Endothelial cell of umbilical vein (primary cell): Measurements from ENCODE around the gene NECAB2. TPM values are rescaled to one million over a fixed set of nuclear protein-coding genes. Genes with fewer than 3 reads are reported as not detected.

Experiments
- BruUV-seq: library from RNA; stranded (reverse); fragments of 400-500 nt; replicated peaks from 2 replicates; lab custom pipeline; 2021; lab: Mats Ljungman, UMichigan
- CTCF ChIA-PET: fragments of 300-600, 350-600 bp; sonication (Branson Sonifier 250); formaldehyde crosslinking; loops from one replicate; lab custom pipeline; 2021; ENCODE audit warnings: antibody characterized with exemption, inconsistent platforms; lab: Charles Lee
- POLR2A ChIA-PET: fragments of 300-600, 350-600 bp; sonication (Branson Sonifier 250); formaldehyde crosslinking; loops from one replicate; lab custom pipeline; 2021; ENCODE audit warnings: antibody characterized with exemption, inconsistent platforms; lab: Charles Lee
- DNase-seq: peaks from one replicate; pipeline ENCODE4 v3.0.0-alpha.2; 2011; ENCODE audit warnings: low read depth, low spot score
- FAIRE-seq: peaks from 2 replicates; lab custom pipeline; 2011; peaks lifted over from hg19 to GRCh38; lab: Jason Lieb, UNC
- H2AFZ ChIP-seq: 2 replicates; pipeline ENCODE4 v1.6.0; 2012; ENCODE audit warnings: low read depth, low read length, control low read depth, inconsistent platforms
- H3K27ac ChIP-seq: 2 replicates; pipeline ENCODE4 v1.5.1; 2011; ENCODE audit warnings: low read depth, mild to moderate bottlenecking, control low read depth, low read length, moderate library complexity; ENCODE audit not compliant: insufficient read depth
- H3K27me3 ChIP-seq, 2 experiments: 2 replicates each; pipeline versions ENCODE4 v1.6.0 to v1.6.1; 2011; ENCODE audit warnings: low read length in 2 of 2, mixed read lengths in 1 of 2; ENCODE audit not compliant: control insufficient read depth in 2 of 2, insufficient read depth in 2 of 2
- H3K36me3 ChIP-seq, 2 experiments: 2 replicates in 1 of 2; 3 replicates in 1 of 2; pipeline ENCODE4 v1.5.1; 2011; ENCODE audit warnings: low read length in 2 of 2, mild to moderate bottlenecking in 1 of 2, moderate library complexity in 1 of 2; ENCODE audit not compliant: control insufficient read depth in 2 of 2, insufficient read depth in 2 of 2; ENCODE audit errors: extremely low read depth in 1 of 2
- H3K4me1 ChIP-seq: 3 replicates; pipeline ENCODE4 v1.5.1; 2011; ENCODE audit warnings: mild to moderate bottlenecking, low read length; ENCODE audit not compliant: control insufficient read depth, insufficient read depth; ENCODE audit errors: extremely low read depth
- H3K4me2 ChIP-seq: 2 replicates; pipeline ENCODE4 v1.6.1; 2011; ENCODE audit warnings: low read length, control low read depth, mixed read lengths; ENCODE audit not compliant: insufficient read depth
- H3K4me3 ChIP-seq, 3 experiments: fragments of 200-600 bp in 1 of 3; sonication (generic), shearing (Covaris generic) in 1 of 3; replicated peaks in 1 of 3; 2 replicates each; pipeline ENCODE4 v1.5.1; 2011 to 2016; ENCODE audit warnings: control low read depth in 3 of 3, low read length in 3 of 3, mild to moderate bottlenecking in 2 of 3, inconsistent platforms in 1 of 3, low read depth in 1 of 3, moderate library complexity in 1 of 3; ENCODE audit not compliant: insufficient read depth in 1 of 3
- H3K79me2 ChIP-seq: 2 replicates; pipeline ENCODE4 v1.6.0; 2012; ENCODE audit warnings: low read length, inconsistent platforms; ENCODE audit not compliant: control insufficient read depth, insufficient read depth
- H3K9ac ChIP-seq: replicated peaks from 2 replicates; pipeline ENCODE3; 2011; ENCODE audit warnings: low read length, control low read depth; ENCODE audit not compliant: insufficient read depth; ENCODE audit errors: extremely low read depth
- H3K9me1 ChIP-seq: replicated peaks from 3 replicates; pipeline ENCODE4 v1.6.0; 2011; ENCODE audit warnings: mild to moderate bottlenecking, low read length; ENCODE audit not compliant: control insufficient read depth, insufficient read depth; ENCODE audit errors: extremely low read depth
- H3K9me3 ChIP-seq: replicated peaks from 2 replicates; pipeline ENCODE4 v1.5.1; 2012; ENCODE audit warnings: low read length, inconsistent platforms; ENCODE audit not compliant: control insufficient read depth, insufficient read depth
- H4K20me1 ChIP-seq: replicated peaks from 2 replicates; pipeline ENCODE3; 2011; ENCODE audit warnings: mild to moderate bottlenecking, low read length; ENCODE audit not compliant: control insufficient read depth, insufficient read depth; ENCODE audit errors: extremely low read depth
- EZH2 ChIP-seq: IDR thresholded peaks from 2 replicates; pipeline ENCODE4 v1.6.1; 2012; ENCODE audit warnings: borderline replicate concordance, low read depth, mild to moderate bottlenecking, moderate library complexity, low read length, inconsistent platforms; ENCODE audit not compliant: severe bottlenecking
- FOS ChIP-seq: IDR thresholded peaks from 2 replicates; pipeline ENCODE4 v1.6.1; 2011; ENCODE audit warnings: mild to moderate bottlenecking, low read length, moderate library complexity, borderline replicate concordance; ENCODE audit not compliant: insufficient read depth
- JUN ChIP-seq: IDR thresholded peaks from 2 replicates; pipeline ENCODE4 v1.6.1; 2011; ENCODE audit warnings: borderline replicate concordance, low read depth; ENCODE audit not compliant: insufficient read length, insufficient read depth
- MYC ChIP-seq: IDR thresholded peaks from one replicate; pipeline ENCODE4 v1.6.1; 2011; ENCODE audit warnings: mild to moderate bottlenecking, low read depth, low read length
- POLR2A ChIP-seq: IDR thresholded peaks from 2 replicates; pipeline ENCODE4 v1.6.1; 2012; ENCODE audit warnings: low read depth, mild to moderate bottlenecking, control low read depth, low read length
- POLR2AphosphoS5 ChIP-seq: IDR thresholded peaks from 2 replicates; pipeline ENCODE4 v1.6.1; 2012; ENCODE audit warnings: low read depth, mild to moderate bottlenecking, control low read depth, low read length, moderate library complexity; ENCODE audit not compliant: insufficient read depth
- dilution Hi-C: fragments of 300-500 bp; cut with MboI; formaldehyde crosslinking; loops from one replicate; pipeline ENCODE4 v1.15.0; 2019; ENCODE audit warnings: low sequenced_read_pairs; ENCODE audit not compliant: extremely low pct_ligation_motif_present
- intact Hi-C: fragments of 100-400 bp; cut with micrococcal nuclease; formaldehyde crosslinking; loops from one replicate; pipeline ENCODE4 v1.10.0; 2022
- polyA plus RNA-seq, 4 experiments: library from polyadenylated mRNA; depleted of rRNA in 3 of 4; stranded (reverse) in 3 of 4; unstranded in 1 of 4; fragments of >200 nt; gene quantifications; 2 replicates each; pipeline versions ENCODE4 v1.2.1 to v1.2.3, GENCODE V29; 2011 to 2012; ENCODE audit warnings: missing spikeins in 1 of 4
- total RNA-seq: library from RNA; stranded (reverse); gene quantifications from 2 replicates; pipeline ENCODE4 v1.2.3, GENCODE V29; 2021
- TF ChIP-seq, protein P1 (sequence below): IDR thresholded peaks from 2 replicates; pipeline ENCODE4 v1.6.1; 2011; ENCODE audit not compliant: insufficient read depth, insufficient read length
- TF ChIP-seq, protein P2 (sequence below), 2 donors: IDR thresholded peaks; 1 replicate in 1 of 2; 2 replicates in 1 of 2; pipeline ENCODE4 v1.5.1; 2011; ENCODE audit warnings: low read length in 2 of 2, mild to moderate bottlenecking in 2 of 2, moderate library complexity in 2 of 2, control low read depth in 1 of 2, inconsistent platforms in 1 of 2, low read depth in 1 of 2; ENCODE audit not compliant: insufficient read depth in 1 of 2; ENCODE audit errors: extremely low read depth in 1 of 2

Gene NECAB2
- total and polyA plus RNA-seq, 2 donors (not counting 3 experiments of a cell fraction or from before 2014, with no cell fraction given) = 0.26 to 0.31 TPM

DNA sequence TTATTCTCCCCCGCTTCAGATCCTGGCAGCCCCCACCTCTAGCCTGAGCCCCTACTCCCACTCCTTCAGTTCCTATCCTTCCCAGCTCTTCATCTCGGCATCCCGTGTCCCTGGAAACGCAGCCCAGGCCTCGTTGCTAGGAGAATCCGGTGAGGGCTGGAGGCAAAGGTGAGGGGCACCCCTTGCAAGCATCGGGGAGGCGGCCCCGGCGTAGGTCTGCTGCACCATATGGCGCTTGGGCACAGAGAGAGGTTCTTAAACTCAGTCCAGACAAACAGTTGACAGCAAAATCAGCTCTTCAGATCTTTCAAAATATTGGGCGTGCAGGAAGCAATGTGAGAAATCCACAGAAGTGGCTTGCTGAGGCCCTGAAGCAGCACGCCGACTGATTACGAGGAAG lies 59.6 kb downstream of the NECAB2 start:
- H3K27me3 ChIP-seq = no peaks in the 10 kb centered on the region

DNA sequence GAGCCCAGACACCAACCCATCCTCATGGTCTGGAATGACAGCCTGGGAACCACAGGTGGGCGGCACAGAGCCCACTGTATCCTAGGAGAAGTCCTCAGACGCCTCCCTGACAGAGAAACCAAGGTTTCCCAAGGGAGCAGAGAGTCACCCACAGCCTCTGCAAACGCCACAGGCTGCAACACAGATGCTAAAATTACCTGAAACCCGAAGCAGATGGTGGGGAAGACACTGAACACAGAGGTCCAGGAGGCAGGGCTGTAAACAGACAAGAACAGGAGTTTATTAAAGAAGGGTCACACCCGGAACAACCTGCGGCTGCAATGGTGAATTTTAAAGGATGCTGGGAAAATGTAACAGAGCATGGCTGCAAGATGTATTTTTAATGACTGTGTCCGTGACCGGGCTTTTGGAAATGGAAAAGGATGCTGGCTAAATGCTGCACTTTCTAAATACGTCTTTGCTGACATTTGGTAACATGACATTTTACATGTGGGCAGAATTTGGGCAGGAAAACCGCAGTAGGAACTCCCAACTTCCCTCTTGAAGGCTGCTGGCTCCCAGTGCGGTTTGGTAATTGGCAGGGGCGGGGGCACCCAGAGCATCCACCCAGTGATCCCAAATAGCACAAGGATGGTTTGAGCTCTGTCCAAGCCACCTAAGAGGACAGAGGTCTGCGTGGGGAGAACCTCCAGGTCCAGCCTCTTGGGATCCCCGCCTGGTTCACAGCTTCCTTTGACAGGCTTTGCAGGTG lies 61.4 kb downstream of the NECAB2 start:
- Histone ChIP-seq H3K9me1 (no peaks in the 10 kb centered on the region), H3K27me3 (no peaks in the 10 kb centered on the region), H3K4me2 (no peak overlapping the region), H3K4me1 (no peaks in the 10 kb centered on the region), H3K79me2 (no peaks in the 10 kb centered on the region), H3K9ac (no peak overlapping the region), H3K27ac (no peak overlapping the region), H3K36me3 (no peaks in the 10 kb centered on the region), H4K20me1 (no peaks in the 10 kb centered on the region), H2AFZ (no peak overlapping the region), H3K4me3 (no peak overlapping the region), H3K9me3 (no peaks in the 10 kb centered on the region)
- intact Hi-C loops = no loop called here
- dilution Hi-C loops = no loop called here
- no peak for FAIRE-seq
- BruUV-seq = no TSS peak
- TF ChIP-seq, protein P1, sequence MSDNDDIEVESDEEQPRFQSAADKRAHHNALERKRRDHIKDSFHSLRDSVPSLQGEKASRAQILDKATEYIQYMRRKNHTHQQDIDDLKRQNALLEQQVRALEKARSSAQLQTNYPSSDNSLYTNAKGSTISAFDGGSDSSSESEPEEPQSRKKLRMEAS = no peak
- no peak for TF ChIP-seq JUN
- no peak for TF ChIP-seq POLR2A
- no peak for TF ChIP-seq FOS
- no peak for TF ChIP-seq MYC
- no peak for TF ChIP-seq POLR2AphosphoS5
- no peak for TF ChIP-seq EZH2
- TF ChIP-seq, protein P2, sequence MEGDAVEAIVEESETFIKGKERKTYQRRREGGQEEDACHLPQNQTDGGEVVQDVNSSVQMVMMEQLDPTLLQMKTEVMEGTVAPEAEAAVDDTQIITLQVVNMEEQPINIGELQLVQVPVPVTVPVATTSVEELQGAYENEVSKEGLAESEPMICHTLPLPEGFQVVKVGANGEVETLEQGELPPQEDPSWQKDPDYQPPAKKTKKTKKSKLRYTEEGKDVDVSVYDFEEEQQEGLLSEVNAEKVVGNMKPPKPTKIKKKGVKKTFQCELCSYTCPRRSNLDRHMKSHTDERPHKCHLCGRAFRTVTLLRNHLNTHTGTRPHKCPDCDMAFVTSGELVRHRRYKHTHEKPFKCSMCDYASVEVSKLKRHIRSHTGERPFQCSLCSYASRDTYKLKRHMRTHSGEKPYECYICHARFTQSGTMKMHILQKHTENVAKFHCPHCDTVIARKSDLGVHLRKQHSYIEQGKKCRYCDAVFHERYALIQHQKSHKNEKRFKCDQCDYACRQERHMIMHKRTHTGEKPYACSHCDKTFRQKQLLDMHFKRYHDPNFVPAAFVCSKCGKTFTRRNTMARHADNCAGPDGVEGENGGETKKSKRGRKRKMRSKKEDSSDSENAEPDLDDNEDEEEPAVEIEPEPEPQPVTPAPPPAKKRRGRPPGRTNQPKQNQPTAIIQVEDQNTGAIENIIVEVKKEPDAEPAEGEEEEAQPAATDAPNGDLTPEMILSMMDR (IDR thresholded peaks at IDR 0.05; ENCODE audit: extremely low read depth in 1 of 2, insufficient read depth in 1 of 2, low read depth in 1 of 2, low read length in 2 of 2) = no peak
- no peak for DNase-seq
- ChIA-PET POLR2A (no interaction called here), CTCF (no interaction called here)

More for the DNA sequence above, 59.6 kb downstream of the NECAB2 start:
- Histone ChIP-seq H3K27ac (no peak overlapping the region), H3K9me1 (no peaks in the 10 kb centered on the region), H3K9me3 (no peaks in the 10 kb centered on the region), H2AFZ (no peak overlapping the region), H3K79me2 (no peaks in the 10 kb centered on the region), H3K4me3 (no peak overlapping the region), H3K36me3 (no peaks in the 10 kb centered on the region), H4K20me1 (no peaks in the 10 kb centered on the region), H3K4me1 (no peaks in the 10 kb centered on the region), H3K4me2 (no peak overlapping the region), H3K9ac (no peak overlapping the region)
- CTCF ChIA-PET = interaction anchor here (0.6 to 1.2 kb wide), 2 partner anchors 12 to 185 kb away, joined by 3 read pairs; no protein-coding TSS in a partner anchor
- dilution Hi-C loops = no loop called here
- intact Hi-C loops = no loop called here
- POLR2A ChIA-PET = interaction anchor here (0.7 kb wide), 1 partner anchor 13 kb away, joined by 7 read pairs; no protein-coding TSS in a partner anchor
- FAIRE-seq (no peak), DNase-seq (no peak)
- BruUV-seq = no TSS peak
- TF ChIP-seq, protein P1 = no peak
- TF ChIP-seq POLR2A = no peak
- no peak for TF ChIP-seq FOS
- no peak for TF ChIP-seq MYC
